K562 (cell line): Measurements from ENCODE around the gene MRPL2. TPM values are rescaled to one million over a fixed set of nuclear protein-coding genes. Genes with fewer than 3 reads are reported as not detected.

Source experiments
- ATAC-seq: fragments of 200-7000 bp; cut with Tn5 transposase; 3 replicates; pipeline ENCODE4 v1.9.1; 2020; ENCODE audit warnings: moderate library complexity
- BruUV-seq: library from RNA; stranded (reverse); fragments of 400-500 nt; replicated peaks from 2 replicates; lab custom pipeline; 2021; lab: Mats Ljungman, UMichigan
- CTCF ChIA-PET: fragments of 300-600 bp; formaldehyde crosslinking; extraction: SDS; loops from one replicate; lab custom pipeline; 2021; ENCODE audit warnings: low intra/inter-chr PET ratio; lab: Yijun Ruan, JAX
- POLR2A ChIA-PET: fragments of 300-600, 350-650 bp; sonication (Branson Sonifier 250); formaldehyde crosslinking; extraction: SDS; loops from one replicate; lab custom pipeline; 2021; ENCODE audit warnings: antibody characterized with exemption, inconsistent platforms; lab: Yijun Ruan, JAX
- DNase-seq, 4 experiments: peaks; one replicate each; pipeline versions ENCODE4 v3.0.0 to v3.0.0-alpha.2; 2011 to 2018; ENCODE audit warnings: low spot score in 3 of 4, mixed read lengths in 3 of 4; ENCODE audit errors: extremely low read depth in 1 of 4
- FAIRE-seq: peaks from 2 replicates; lab custom pipeline; 2011; peaks lifted over from hg19 to GRCh38; lab: Jason Lieb, UNC
- H2AFZ ChIP-seq: 2 replicates; pipeline ENCODE4 v1.6.0; 2011; ENCODE audit warnings: low read depth, low read length, control low read depth, inconsistent platforms
- H3K27ac ChIP-seq: fragments of 200-600 bp; 3 replicates; pipeline ENCODE4 v1.8.0; 2011; ENCODE audit warnings: low read depth, mild to moderate bottlenecking, control low read depth, inconsistent platforms, low read length, moderate library complexity, mixed read lengths; ENCODE audit errors: extremely low read depth
- H3K27me3 ChIP-seq, 2 experiments: fragments of 300-600 bp in 1 of 2; 2 replicates in 1 of 2; 3 replicates in 1 of 2; pipeline versions ENCODE4 v1.6.0 to v1.8.0; 2011; ENCODE audit warnings: inconsistent platforms in 2 of 2, low read length in 2 of 2, mild to moderate bottlenecking in 1 of 2, mixed read lengths in 1 of 2, moderate library complexity in 1 of 2; ENCODE audit not compliant: control insufficient read depth in 2 of 2, insufficient read depth in 2 of 2
- H3K36me3 ChIP-seq: fragments of 300-600 bp; 3 replicates; pipeline ENCODE4 v1.8.0; 2011; ENCODE audit warnings: mild to moderate bottlenecking, low read length, inconsistent platforms; ENCODE audit not compliant: control insufficient read depth, insufficient read depth
- H3K4me1 ChIP-seq, 2 experiments: fragments of 200-600 bp in 1 of 2; replicated peaks in 1 of 2; 2 replicates in 1 of 2; 3 replicates in 1 of 2; pipeline versions ENCODE4 v1.5.1 to v1.8.0; 2011; ENCODE audit warnings: inconsistent platforms in 2 of 2, low read length in 2 of 2, mild to moderate bottlenecking in 1 of 2, mixed read lengths in 1 of 2, moderate library complexity in 1 of 2; ENCODE audit not compliant: control insufficient read depth in 2 of 2, insufficient read depth in 2 of 2
- H3K4me2 ChIP-seq: 2 replicates; pipeline ENCODE4 v1.6.1; 2011; ENCODE audit warnings: low read length, control low read depth, inconsistent platforms, mixed read lengths; ENCODE audit not compliant: insufficient read depth
- H3K4me3 ChIP-seq: fragments of 200-600 bp; sonication (generic), shearing (Covaris generic); 2 replicates; pipeline ENCODE4 v1.5.1; 2016; ENCODE audit warnings: control low read depth, inconsistent platforms
- H3K79me2 ChIP-seq: fragments of 200-600 bp; 3 replicates; pipeline ENCODE4 v1.8.0; 2011; ENCODE audit warnings: low read length, inconsistent platforms; ENCODE audit not compliant: control insufficient read depth, insufficient read depth
- H3K9ac ChIP-seq, 2 experiments: 2 replicates each; pipeline versions ENCODE4 v1.6.0 to v1.6.1; 2011; ENCODE audit warnings: low read depth in 2 of 2, low read length in 2 of 2, control low read depth in 1 of 2, inconsistent platforms in 1 of 2, mild to moderate bottlenecking in 1 of 2, mixed read lengths in 1 of 2; ENCODE audit not compliant: insufficient read depth in 1 of 2
- H3K9me1 ChIP-seq: one replicate; pipeline ENCODE4 v1.6.0; 2011; ENCODE audit warnings: inconsistent platforms, mild to moderate bottlenecking, low read length, moderate library complexity; ENCODE audit not compliant: control insufficient read depth, insufficient read depth
- H3K9me3 ChIP-seq: replicated peaks from 2 replicates; pipeline ENCODE4 v1.5.1; 2011; ENCODE audit warnings: low read depth, low read length, inconsistent platforms; ENCODE audit not compliant: control insufficient read depth, insufficient read depth
- H4K20me1 ChIP-seq: replicated peaks from 2 replicates; pipeline ENCODE4 v1.6.1; 2011; ENCODE audit warnings: low read length, inconsistent platforms, mixed read lengths; ENCODE audit not compliant: control insufficient read depth, insufficient read depth
- ARHGAP35 ChIP-seq: fragments of 450-650 bp; IDR thresholded peaks from 2 replicates; pipeline ENCODE4 v1.6.1; 2018; ENCODE audit not compliant: partially characterized antibody
- ARID2 ChIP-seq: fragments of 450-650 bp; IDR thresholded peaks from 2 replicates; pipeline ENCODE4 v1.6.1; 2017; ENCODE audit warnings: antibody characterized with exemption, mild to moderate bottlenecking
- DEAF1 ChIP-seq: fragments of 450-650 bp; formaldehyde crosslinking; IDR thresholded peaks from 2 replicates; pipeline ENCODE4 v1.4.0; 2020; ENCODE audit warnings: mild to moderate bottlenecking, moderate library complexity
- JUND ChIP-seq, 2 experiments: IDR thresholded peaks; 2 replicates in 1 of 2; 3 replicates in 1 of 2; pipeline ENCODE4 v1.6.1; 2011; ENCODE audit warnings: borderline replicate concordance in 2 of 2, low read depth in 2 of 2, low read length in 2 of 2, improper control_type of control experiment in 1 of 2, missing biosample characterization in 1 of 2, missing genetic modification characterization in 1 of 2, missing genetic modification reagents in 1 of 2
- NR2F6 ChIP-seq: fragments of 450-650 bp; formaldehyde crosslinking; IDR thresholded peaks from 2 replicates; pipeline ENCODE4 v1.4.0; 2020; ENCODE audit warnings: mild to moderate bottlenecking
- PREB ChIP-seq: sonication (generic); formaldehyde crosslinking; IDR thresholded peaks from 2 replicates; pipeline ENCODE4 v1.8.1; 2023; ENCODE audit warnings: mild to moderate bottlenecking, missing genetic modification reagents
- RAD21 ChIP-seq, 2 experiments: fragments of 250-450 bp in 1 of 2; fragments of 450-650 bp in 1 of 2; sonication (Bioruptor Pico) in 1 of 2; formaldehyde crosslinking in 1 of 2; IDR thresholded peaks in 1 of 2; conservative IDR thresholded peaks in 1 of 2; 2 replicates each; pipeline versions ENCODE4 v1.4.0 to v1.8.0; 2020 to 2022; ENCODE audit warnings: mild to moderate bottlenecking in 2 of 2, moderate library complexity in 1 of 2
- RB1 ChIP-seq: fragments of 450-650 bp; IDR thresholded peaks from 2 replicates; pipeline ENCODE4 v1.6.1; 2017; ENCODE audit warnings: low read depth, mild to moderate bottlenecking
- RREB1 ChIP-seq: fragments of 250-450 bp; sonication (Bioruptor Pico); IDR thresholded peaks from 2 replicates; pipeline ENCODE4 v1.4.0; 2020
- WGBS: fragments of 100-300 bp; shearing (Covaris generic); methylation state at CpG from one replicate; pipeline ENCODE4 v1.1.6; 2016; ENCODE audit warnings: low coverage, mixed read lengths; ENCODE audit not compliant: insufficient coverage; ENCODE audit errors: missing lambda C conversion rate; 5-methylcytosine and 5-hydroxymethylcytosine counted together
- in situ Hi-C: fragments of 300-500 bp; cut with MboI; formaldehyde crosslinking; loops from 4 replicates; pipeline ENCODE4 v1.15.0; 2018; ENCODE audit warnings: inconsistent platforms, mixed read lengths
- intact Hi-C: fragments of 100-400 bp; cut with micrococcal nuclease; formaldehyde crosslinking; loops from 2 replicates; pipeline ENCODE4 v1.14.2; 2022
- polyA plus RNA-seq, 8 experiments: library from polyadenylated mRNA; depleted of rRNA in 4 of 8; stranded (reverse) in 5 of 8; unstranded in 3 of 8; fragments of >200 nt; fragmentation: Nextera tagmentation in 2 of 8; fragmentation: Illumina TruSeq in 1 of 8; extraction: Ambion mirVana in 2 of 8; extraction: Trizol in 1 of 8; gene quantifications; 2 replicates each; pipeline versions ENCODE4 v1.2.1 to v1.2.3, GENCODE V29; 2011 to 2014; ENCODE audit warnings: inconsistent platforms in 1 of 8, missing spikeins in 1 of 8
- total RNA-seq, 7 experiments: library from RNA; depleted of rRNA in 6 of 7; stranded (reverse); fragments of >200 nt in 6 of 7; fragmentation: Illumina TruSeq in 2 of 7; extraction: Trizol in 2 of 7; gene quantifications; 2 replicates each; pipeline versions ENCODE4 v1.2.1 to v1.2.3, GENCODE V29; 2011 to 2021; ENCODE audit warnings: low replicate concordance in 1 of 7

MRPL2 gene
- total and polyA plus RNA-seq, 9 of the 15 experiments (the other 6 are each of a cell fraction or from before 2014, with no cell fraction given) = 63.1 to 262 (median 121) TPM

DNA sequence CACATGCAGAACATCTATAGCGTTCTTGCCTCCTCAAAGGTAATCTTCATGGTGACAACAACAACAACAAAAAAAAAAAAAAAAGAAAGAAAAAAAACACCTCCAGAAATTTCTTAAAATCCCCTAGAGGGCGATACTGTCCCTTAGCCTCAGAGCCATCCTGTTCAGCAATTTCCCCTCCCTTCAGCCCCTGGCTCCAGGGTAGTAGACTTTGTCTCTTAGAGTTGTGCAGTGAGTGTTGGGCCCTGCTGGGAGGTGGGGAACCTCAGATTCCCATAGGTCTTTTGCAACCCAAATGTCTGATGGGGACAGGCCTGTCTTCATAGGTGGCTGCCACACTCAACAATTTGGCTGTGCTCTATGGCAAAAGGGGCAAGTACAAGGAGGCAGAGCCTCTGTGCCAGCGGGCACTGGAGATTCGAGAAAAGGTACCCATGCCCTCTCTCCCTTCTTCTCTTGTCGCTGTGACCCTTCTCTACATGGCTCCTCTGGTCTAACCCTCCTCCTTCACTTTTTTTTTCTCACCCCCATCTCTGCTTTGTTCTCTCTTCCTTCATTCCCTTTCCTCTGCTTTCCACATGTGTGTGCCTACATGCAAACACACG lies 10.9 kb upstream of the MRPL2 start:
- Histone ChIP-seq H3K9ac (no peak overlapping the region), H3K9me3 (no peaks in the 10 kb centered on the region), H2AFZ (no peak overlapping the region), H3K27ac (no peak overlapping the region), H3K4me2 (no peak overlapping the region), H3K36me3 (no peaks in the 10 kb centered on the region), H3K9me1 (no peaks in the 10 kb centered on the region), H3K4me1 (no peaks in the 10 kb centered on the region), H3K27me3 (no peaks in the 10 kb centered on the region), H4K20me1 (no peaks in the 10 kb centered on the region), H3K79me2 (no peaks in the 10 kb centered on the region), H3K4me3 (no peak overlapping the region)
- POLR2A ChIA-PET = interaction anchor here (1.1 kb wide), 1 partner anchor 11 kb away, joined by 6 read pairs; the partner anchor contains the start of genes KLC4 and MRPL2
- FAIRE-seq (peak; percentile 93), ATAC-seq (peak; percentile 91), DNase-seq (peak; percentile 51 to 85 (median 68))
- CTCF ChIA-PET = interaction anchor here (0.6 to 1.8 kb wide), 8 partner anchors 17 to 1406 kb away, joined by 3 to 22 read pairs (median 5); partner anchors contain the start of gene CUL7
- 10% methylated on average over 6 of the region's 6 CpGs for WGBS
- intact Hi-C loops (loop anchor here (1.0 to 2.0 kb wide), 3 partner anchors 59 to 169 kb away; no protein-coding TSS in a partner anchor), in situ Hi-C loops (no loop called here)
- no TSS peak for BruUV-seq
- TF ChIP-seq ARID2 = peak; percentile 61; the same call in 1 of the 2 replicates
- 0 out of 2 replicates have a peak, but pooled peaks have one; percentile 32 for TF ChIP-seq RREB1 (CRISPR knock-in tag)
- TF ChIP-seq RAD21 (CRISPR knock-in tag; conservative IDR thresholded peaks at IDR 0.05 in 1 of 2, IDR thresholded peaks at IDR 0.05 in 1 of 2) = peak; percentile 68 to 77
- 0 out of 2 replicates have a peak, but pooled peaks have one; percentile 13 for TF ChIP-seq RB1
- peak; percentile 42; the same call in 1 of the 2 replicates for TF ChIP-seq JUND (IDR thresholded peaks at IDR 0.05; ENCODE audit: borderline replicate concordance, low read depth, low read length)
- no peak for TF ChIP-seq JUND (tag; IDR thresholded peaks at IDR 0.05; ENCODE audit: borderline replicate concordance, low read depth, low read length)
- TF ChIP-seq ARHGAP35 = no peak
- peak; percentile 71 for TF ChIP-seq DEAF1 (CRISPR knock-in tag)
- TF ChIP-seq NR2F6 = no peak
- no peak for TF ChIP-seq PREB (CRISPR knock-in tag)
